Left renal cortex interstitium (tissue), 4 donors: ENCODE data around the gene TRMT11. TPM values are rescaled to one million over a fixed set of nuclear protein-coding genes. Genes with fewer than 3 reads are reported as not detected.
A peak's percentile ranks its signal among the peaks of the same experiment; 100 is the strongest.
"Not testable (repeated sequence)": the region's sequence is repeated elsewhere in the genome, so short reads cannot be mapped to it uniquely, and the experiment has no call there.

Experiments used
- DNase-seq, 4 donors: peaks; one replicate each; pipeline ENCODE4 v3.0.0-alpha.2; 2013; ENCODE audit warnings: low read depth in 4 of 4, low spot score in 2 of 4, missing footprints in 1 of 4
- polyA plus RNA-seq, 4 donors: library from polyadenylated mRNA; unstranded; fragments of 120-200 nt; gene quantifications; one replicate each; pipeline ENCODE4 v1.2.1, GENCODE V29; 2013; ENCODE audit not compliant: insufficient read length in 4 of 4

TRMT11 gene
- polyA plus RNA-seq, 4 donors, result 26.3 to 35.3 (median 32.1) TPM

DNA sequence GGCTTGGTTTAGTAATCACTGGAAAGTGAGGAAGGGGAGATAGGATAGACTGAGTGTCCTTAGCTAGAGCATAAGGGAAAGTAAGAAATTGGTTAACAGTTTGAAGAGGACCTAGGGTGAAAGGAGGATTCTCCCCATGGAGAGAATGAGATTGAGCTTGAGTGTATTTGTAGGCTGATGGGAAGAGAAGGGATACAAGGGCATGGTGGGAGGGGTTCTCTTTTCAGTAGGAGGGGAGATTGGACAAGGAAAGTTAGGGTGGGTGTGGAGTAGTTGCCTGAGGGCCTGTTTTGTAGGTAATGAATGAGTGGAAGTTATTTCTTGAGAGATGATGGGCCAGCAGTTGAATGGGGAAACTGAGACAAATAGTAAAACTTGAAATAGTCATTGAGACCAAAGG is 1.9 kb downstream of the TRMT11 start:
- DNase-seq, result no peak

DNA sequence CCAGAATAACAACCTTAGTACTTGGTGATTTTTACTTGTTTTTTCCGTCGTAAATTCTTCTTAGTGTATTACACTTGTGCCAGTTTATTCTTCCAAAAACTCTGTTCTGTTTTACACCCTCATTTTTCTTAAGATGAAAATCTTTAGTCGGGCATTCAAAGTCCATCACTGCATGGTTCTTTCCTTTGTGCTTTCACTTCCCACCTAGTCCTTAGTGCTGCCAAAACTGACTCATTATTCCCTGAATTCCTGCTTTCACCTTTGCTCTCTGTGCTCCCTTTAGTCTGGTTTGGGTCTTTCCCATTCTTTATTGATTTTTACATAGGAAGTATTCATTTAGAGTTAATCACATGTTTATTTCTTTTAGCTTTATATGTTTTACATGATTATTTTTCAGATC is 3.3 kb downstream of the TRMT11 start:
- DNase-seq, result no peak

GRCh38 chr6:125991653-125992052 is 5.3 kb downstream of the TRMT11 start:
- DNase-seq, result no peak

DNA sequence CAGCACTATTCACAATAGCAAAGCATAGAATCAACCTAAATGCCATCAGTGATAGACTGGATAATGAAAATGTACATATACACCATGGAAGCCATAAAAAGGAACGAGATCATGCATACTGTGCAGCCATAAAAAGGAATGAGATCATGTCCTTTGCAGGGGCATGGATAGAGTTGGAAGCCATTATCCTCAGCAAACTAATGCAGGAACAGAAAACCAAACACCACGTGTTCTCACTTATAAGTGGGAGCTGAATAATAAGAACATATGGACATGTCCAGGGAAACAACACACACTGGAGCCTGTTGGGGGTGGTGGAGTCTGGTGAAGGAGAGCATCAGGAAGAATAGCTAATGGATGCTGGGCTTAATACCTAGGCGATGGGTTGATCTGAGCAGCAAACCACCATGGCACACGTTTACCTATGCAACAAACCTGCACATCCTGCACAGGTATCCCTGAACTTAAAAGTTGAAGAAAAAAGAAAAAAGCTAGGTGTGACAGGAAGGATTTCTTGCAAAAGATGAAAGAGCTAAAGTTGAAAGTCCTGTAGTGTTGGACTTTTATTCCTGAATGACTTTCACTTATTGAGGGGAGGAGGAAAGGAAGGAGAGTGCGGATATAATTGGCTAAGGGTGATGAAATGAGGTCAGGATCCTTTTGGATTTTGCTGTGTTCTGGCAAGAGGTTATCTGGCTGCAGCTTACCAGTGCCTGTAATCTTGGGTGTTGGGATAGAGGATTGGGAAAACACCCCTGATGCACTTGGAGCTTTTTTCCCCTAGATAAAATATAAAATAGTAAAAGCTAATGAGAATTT is 8.5 kb downstream of the TRMT11 start:
- DNase-seq, result no peak

DNA sequence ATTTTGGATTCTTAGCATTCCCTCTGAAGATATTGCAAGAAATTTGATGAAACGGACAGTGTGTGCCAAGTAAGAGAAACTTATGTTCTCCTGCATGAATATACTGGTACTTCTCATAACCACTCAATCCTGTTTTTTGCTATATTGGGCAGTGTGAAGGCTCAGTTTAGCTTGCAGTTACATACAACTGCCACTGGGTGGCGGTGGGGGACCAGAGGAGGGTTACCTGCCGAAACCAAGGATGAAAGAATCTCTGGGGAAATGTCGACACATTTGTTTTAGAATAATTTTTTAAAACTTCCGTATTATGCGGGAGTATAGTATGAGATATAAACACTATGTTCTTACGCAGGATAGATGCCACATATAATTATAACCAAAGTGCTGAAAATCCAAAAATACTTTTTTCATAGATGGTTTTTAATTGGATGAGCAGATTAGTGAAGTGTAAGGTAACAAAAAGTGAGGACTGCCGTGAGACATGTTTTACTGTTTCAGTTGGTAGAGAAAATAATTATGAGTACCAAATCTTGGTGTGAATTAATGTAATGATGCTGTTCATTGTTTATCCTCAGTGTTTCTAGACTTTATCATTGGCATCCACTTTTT is 9.7 kb downstream of the TRMT11 start:
- DNase-seq, result peak in 2 of 4 donors; percentile 42 to 48

DNA sequence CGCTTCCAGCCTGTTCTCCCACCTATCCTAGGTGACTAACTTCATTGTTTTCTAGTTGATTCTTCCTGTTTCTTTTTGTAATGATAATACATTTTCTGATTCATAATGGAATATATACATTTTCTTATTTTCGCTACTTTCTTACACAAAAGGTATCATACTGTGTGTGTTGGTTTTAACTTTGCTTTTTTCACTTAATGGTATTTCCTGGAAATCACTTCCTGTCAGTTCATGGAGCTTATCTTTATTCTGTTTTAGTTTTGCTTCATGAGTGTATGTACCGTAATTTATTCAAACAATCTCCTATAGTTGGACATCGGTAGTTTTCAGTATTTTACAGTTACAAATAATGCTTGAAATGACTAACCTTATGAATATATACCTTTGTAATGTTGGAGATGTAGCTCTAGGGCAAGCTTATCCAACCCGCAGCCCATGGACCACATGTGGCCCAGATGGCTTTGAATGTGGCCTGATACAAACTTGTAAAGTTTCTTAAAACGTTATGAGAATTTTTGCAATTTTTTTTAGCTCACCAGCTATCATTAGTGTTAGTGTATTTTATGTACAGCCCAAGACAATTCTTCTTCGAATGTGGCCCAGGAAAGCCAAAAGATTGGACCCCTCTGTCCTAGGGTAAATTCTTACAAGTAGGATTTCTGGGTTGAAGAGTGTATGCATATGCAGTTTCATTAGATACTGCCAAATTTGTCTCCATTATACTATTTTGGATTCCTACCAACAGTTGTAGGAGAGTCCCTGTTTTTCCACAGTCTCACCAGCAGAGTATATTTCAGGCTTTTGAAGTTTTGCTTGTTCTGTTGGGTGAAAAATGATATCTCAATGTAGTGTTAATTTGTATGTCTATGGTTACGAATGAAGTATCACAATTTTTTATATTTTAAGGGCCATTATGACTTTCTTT is 16.7 kb downstream of the TRMT11 start:
- DNase-seq, result no peak

GRCh38 chr6:126007800-126008199 is 21.5 kb downstream of the TRMT11 start:
- no peak for DNase-seq

DNA sequence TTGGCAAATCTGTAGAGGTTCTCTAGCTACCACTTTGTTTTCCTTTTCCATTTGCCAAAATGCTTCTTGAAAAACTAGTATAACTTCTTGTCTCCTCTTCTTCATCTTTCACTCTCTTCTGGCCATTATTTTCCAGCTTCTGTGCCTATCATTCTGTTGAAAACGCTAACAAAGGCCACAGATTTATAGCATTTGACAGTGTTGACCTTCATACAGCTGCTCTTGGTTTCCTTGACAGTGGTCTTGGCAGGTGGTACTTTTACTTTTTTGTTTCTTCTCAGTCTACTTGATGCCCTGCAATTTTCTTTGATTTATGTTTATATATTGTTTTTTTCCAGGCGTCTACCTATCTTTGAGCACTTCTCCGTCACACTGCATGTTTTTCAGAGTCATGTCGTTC is 23.7 kb downstream of the TRMT11 start:
- DNase-seq, result no peak

- no peak for DNase-seq
These were observed 29.5 kb downstream of the TRMT11 start for GRCh38 chr6:126015863-126016262.

- DNase-seq, result no peak
These were observed 30.3 kb downstream of the TRMT11 start for GRCh38 chr6:126016591-126016990.

DNA sequence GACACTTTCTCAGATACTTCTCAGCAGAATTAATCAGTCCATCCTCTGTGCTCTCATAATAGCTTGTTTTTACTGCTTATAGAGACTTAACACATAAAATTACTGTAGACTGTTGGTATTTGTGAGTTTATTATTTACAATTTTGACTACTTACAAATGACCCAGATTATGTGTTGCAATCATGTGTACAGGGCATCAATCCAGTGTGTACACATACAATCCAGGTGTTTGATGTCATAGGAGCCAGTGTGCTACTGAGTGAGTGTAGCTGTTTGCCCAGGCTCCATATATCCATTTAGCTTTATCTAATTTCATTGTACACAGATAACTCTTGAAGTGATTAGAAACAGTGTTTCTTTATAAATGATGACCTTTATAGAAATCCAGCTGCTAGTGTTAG is 31.3 kb downstream of the TRMT11 start:
- no peak for DNase-seq

- DNase-seq, result no peak
These were observed 34.1 kb downstream of the TRMT11 start for GRCh38 chr6:126020305-126021050.

DNA sequence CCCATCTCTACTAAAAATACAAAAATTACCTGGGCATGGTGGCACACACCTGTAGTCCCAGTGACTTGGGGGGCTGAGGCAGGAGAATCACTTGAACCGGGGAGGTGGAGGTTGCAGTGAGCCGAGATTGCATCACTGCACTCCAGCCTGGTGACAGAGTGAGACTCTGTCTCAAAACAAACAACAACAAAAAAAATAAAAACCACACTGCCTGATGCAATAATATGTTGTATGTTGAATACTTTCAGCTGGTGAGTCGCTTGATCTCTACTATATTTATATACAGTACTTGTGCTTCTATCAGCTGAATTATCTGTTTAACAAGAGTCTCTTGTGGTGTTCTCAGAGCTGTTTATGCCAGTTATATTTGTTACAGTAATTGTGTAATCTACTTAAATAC is 37.1 kb downstream of the TRMT11 start:
- DNase-seq, result not testable (repeated sequence)

GRCh38 chr6:126026001-126026400 is 39.7 kb downstream of the TRMT11 start:
- DNase-seq, result no peak

DNA sequence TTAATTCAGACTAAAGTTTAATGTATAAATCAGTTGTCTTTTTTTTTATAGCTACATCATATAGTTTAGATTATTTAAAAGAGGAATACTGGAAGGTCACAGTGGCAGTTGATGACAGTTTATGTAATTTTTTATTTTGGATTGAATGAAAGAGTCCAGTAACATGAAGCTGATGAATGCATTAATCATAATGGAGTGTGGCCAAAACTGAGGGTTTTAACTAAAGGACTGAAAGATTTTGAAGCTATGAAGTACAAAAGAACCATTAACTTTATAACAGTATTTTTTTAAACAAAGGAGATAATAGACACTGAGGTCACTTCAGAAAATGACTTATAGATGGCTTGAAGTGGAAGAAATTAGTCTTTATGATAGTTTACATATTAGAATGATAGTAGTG is 41.3 kb downstream of the TRMT11 start:
- DNase-seq, result no peak

GRCh38 chr6:126030045-126030444 is 43.7 kb downstream of the TRMT11 start:
- no peak for DNase-seq

DNA sequence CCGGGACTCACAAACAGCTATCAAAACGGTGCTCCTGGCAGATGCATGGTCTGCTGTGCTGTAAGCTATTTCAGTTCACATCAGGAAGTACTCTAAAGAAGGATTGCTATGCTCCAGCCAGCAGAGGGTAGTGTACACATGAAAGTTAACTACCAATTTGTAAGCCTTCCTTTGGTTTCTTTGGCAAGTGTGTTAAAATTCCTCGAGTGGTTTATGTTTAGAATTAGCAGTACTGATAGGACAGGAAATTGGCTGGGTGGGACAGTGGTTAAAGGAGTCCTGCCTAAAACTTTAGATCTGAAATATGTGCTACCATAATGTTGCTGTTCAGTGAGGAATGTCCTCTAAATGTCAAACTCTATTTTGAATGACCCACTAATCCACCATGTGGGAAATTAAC is 47.4 kb downstream of the TRMT11 start:
- DNase-seq, result peak; percentile 45 to 69 (median 56)

- DNase-seq, result no peak
These were observed 48.3 kb downstream of the TRMT11 start for GRCh38 chr6:126034656-126035055.

DNA sequence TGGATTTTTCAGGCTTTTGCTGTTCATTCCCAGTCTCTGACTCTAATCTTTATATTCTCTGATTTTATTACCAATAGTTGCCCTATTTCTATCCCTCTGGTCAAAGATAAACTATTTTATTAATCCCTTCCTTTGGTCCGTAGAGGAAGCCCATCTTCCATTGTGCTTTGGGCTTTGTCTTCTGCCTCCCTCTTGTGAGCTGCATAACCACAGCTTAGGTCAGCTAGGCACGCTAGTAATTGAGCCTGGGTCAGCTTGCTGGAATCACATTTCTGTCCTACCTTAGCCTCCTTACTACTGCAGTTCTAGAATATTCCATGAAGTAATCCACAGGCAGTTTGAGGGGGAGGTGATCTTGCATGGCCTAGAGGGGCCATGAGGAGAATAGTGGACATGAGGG is 49.4 kb downstream of the TRMT11 start:
- DNase-seq, result no peak

- no peak for DNase-seq
These were observed 51.9 kb downstream of the TRMT11 start for GRCh38 chr6:126038234-126038633.

DNA sequence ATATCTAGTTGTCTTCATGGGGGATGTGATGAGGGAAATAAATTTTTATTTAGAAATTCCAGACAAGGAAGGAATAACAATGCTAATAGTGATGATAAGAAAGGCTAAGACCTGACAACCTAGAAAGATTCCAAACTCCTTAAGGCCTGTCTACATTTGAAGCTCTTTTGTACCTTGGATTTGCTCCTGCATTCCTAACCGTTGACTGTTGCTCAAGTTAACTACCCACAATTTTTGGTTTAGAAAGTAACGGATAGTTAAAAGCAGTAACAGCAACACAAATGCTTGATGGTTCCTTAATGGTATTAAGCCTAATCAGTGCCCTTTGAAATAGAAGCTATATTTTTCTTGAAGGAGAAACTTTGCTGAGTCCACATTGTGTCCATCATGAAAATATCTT is 52.9 kb downstream of the TRMT11 start:
- no peak for DNase-seq
